Trophoblast cell (in vitro differentiated cells and primary cell): ENCODE results near the gene EEIG1.

Experiments used
- DNase-seq, 2 donors: peaks; one replicate each; pipeline ENCODE4 v3.0.0-alpha.2; 2016
- H2AFZ ChIP-seq: 2 replicates; pipeline ENCODE4 v1.6.1; 2013; ENCODE audit warnings: low read length, moderate library complexity, mild to moderate bottlenecking; ENCODE audit not compliant: insufficient read depth, poor library complexity
- H2AK5ac ChIP-seq: 2 replicates; pipeline ENCODE4 v1.6.1; 2013; ENCODE audit warnings: mild to moderate bottlenecking, low read length
- H2BK120ac ChIP-seq: 2 replicates; pipeline ENCODE4 v1.6.1; 2013; ENCODE audit warnings: low read length, mild to moderate bottlenecking, moderate library complexity; ENCODE audit not compliant: insufficient read depth, poor library complexity
- H2BK12ac ChIP-seq: 2 replicates; pipeline ENCODE4 v1.6.1; 2013; ENCODE audit warnings: mild to moderate bottlenecking, low read length, moderate library complexity
- H2BK5ac ChIP-seq: 2 replicates; pipeline ENCODE4 v1.6.1; 2013; ENCODE audit warnings: low read length, low read depth, moderate library complexity, mild to moderate bottlenecking; ENCODE audit not compliant: poor library complexity
- H3K14ac ChIP-seq: 2 replicates; pipeline ENCODE4 v1.6.1; 2013; ENCODE audit warnings: mild to moderate bottlenecking, low read length
- H3K18ac ChIP-seq: 2 replicates; pipeline ENCODE4 v1.6.1; 2013; ENCODE audit warnings: mild to moderate bottlenecking, low read length
- H3K23ac ChIP-seq: 2 replicates; pipeline ENCODE4 v1.6.1; 2013; ENCODE audit warnings: low read length
- H3K27ac ChIP-seq: 2 replicates; pipeline ENCODE4 v1.5.1; 2013; ENCODE audit warnings: low read depth, mild to moderate bottlenecking, inconsistent platforms, low read length, moderate library complexity
- H3K27me3 ChIP-seq: 2 replicates; pipeline ENCODE4 v1.6.1; 2013; ENCODE audit warnings: inconsistent platforms, mild to moderate bottlenecking, low read length, moderate library complexity; ENCODE audit not compliant: insufficient read depth
- H3K36me3 ChIP-seq, 2 experiments: 1 replicate in 1 of 2; 2 replicates in 1 of 2; pipeline ENCODE4 v1.6.1; 2013; ENCODE audit warnings: low read length in 2 of 2, mild to moderate bottlenecking in 2 of 2, moderate library complexity in 1 of 2; ENCODE audit not compliant: insufficient read depth in 2 of 2, control insufficient read depth in 1 of 2
- H3K4ac ChIP-seq: 2 replicates; pipeline ENCODE4 v1.6.1; 2013; ENCODE audit warnings: low read depth, mild to moderate bottlenecking, low read length, moderate library complexity
- H3K4me1 ChIP-seq, 2 experiments: 1 replicate in 1 of 2; 2 replicates in 1 of 2; pipeline ENCODE4 v1.6.1; 2013; ENCODE audit warnings: low read length in 2 of 2, mild to moderate bottlenecking in 2 of 2, moderate library complexity in 1 of 2; ENCODE audit not compliant: insufficient read depth in 2 of 2, control insufficient read depth in 1 of 2
- H3K4me2 ChIP-seq: 2 replicates; pipeline ENCODE4 v1.6.1; 2013; ENCODE audit warnings: inconsistent platforms, mild to moderate bottlenecking, low read length, moderate library complexity
- H3K4me3 ChIP-seq: 2 replicates; pipeline ENCODE4 v1.5.1; 2013; ENCODE audit warnings: mild to moderate bottlenecking, low read depth, low read length, inconsistent platforms
- H3K79me1 ChIP-seq: one replicate; pipeline ENCODE4 v1.6.1; 2013; ENCODE audit warnings: low read length
- H3K79me2 ChIP-seq: 2 replicates; pipeline ENCODE4 v1.6.1; 2013; ENCODE audit warnings: low read length, mild to moderate bottlenecking; ENCODE audit not compliant: control insufficient read depth, insufficient read depth, poor library complexity
- H3K9ac ChIP-seq: 2 replicates; pipeline ENCODE4 v1.6.1; 2013; ENCODE audit warnings: mild to moderate bottlenecking, low read length
- H3K9me3 ChIP-seq: 2 replicates; pipeline ENCODE4 v1.6.1; 2013; ENCODE audit warnings: low read depth, mild to moderate bottlenecking, control low read depth, inconsistent platforms, low read length; ENCODE audit not compliant: insufficient read depth
- H4K12ac ChIP-seq: 2 replicates; pipeline ENCODE4 v1.6.1; 2013; ENCODE audit warnings: low read depth, mild to moderate bottlenecking, low read length, moderate library complexity
- H4K8ac ChIP-seq: 2 replicates; pipeline ENCODE4 v1.6.1; 2013; ENCODE audit warnings: low read depth, mild to moderate bottlenecking, low read length, moderate library complexity
- H4K91ac ChIP-seq: one replicate; pipeline ENCODE4 v1.6.1; 2013; ENCODE audit warnings: low read depth, mild to moderate bottlenecking, low read length, moderate library complexity
- WGBS: extraction: QIAGEN DNeasy Blood & Tissue Kit; methylation state at CpG from one replicate; pipeline ENCODE4 v1.1.7; 2013; ENCODE audit warnings: missing lambda C conversion rate; ENCODE audit not compliant: insufficient read length, insufficient coverage; ENCODE audit errors: extremely low coverage; 5-methylcytosine and 5-hydroxymethylcytosine counted together

EEIG1 gene

GRCh38 chr9:127955294-127956015 is 25.3 kb downstream of the EEIG1 start:
- peaks cover 4% of the 10 kb centered on the region in 2 experiments for H3K36me3 ChIP-seq
- no peak overlapping the region for H3K4me2 ChIP-seq
- DNase-seq: peak; percentile 62 to 89
- H2AK5ac ChIP-seq: no peak overlapping the region
- H3K9me3 ChIP-seq: no peaks in the 10 kb centered on the region
- H3K4me3 ChIP-seq: no peak overlapping the region
- no peak overlapping the region for H4K12ac ChIP-seq
- H3K27ac ChIP-seq: no peak overlapping the region
- no peaks in the 10 kb centered on the region for H3K27me3 ChIP-seq
- H4K8ac ChIP-seq: no peak overlapping the region
- WGBS: no CpG with 5 or more reads among the region's 12 CpGs
- no peak overlapping the region for H3K9ac ChIP-seq
- peaks cover 15 to 16% of the 10 kb centered on the region in 2 experiments for H3K4me1 ChIP-seq
- H4K91ac ChIP-seq: no peak overlapping the region
- peak overlapping the region; percentile 37 for H3K4ac ChIP-seq
- H2AFZ ChIP-seq: no peak overlapping the region
- peaks cover 14% of the 10 kb centered on the region for H3K79me2 ChIP-seq
- no peak overlapping the region for H2BK12ac ChIP-seq
- H3K14ac ChIP-seq: no peak overlapping the region
- no peak overlapping the region for H2BK120ac ChIP-seq
- H3K23ac ChIP-seq: no peak overlapping the region
- H2BK5ac ChIP-seq: no peak overlapping the region
- H3K79me1 ChIP-seq: peaks cover 2% of the 10 kb centered on the region
- H3K18ac ChIP-seq: peak overlapping the region; percentile 52

- Histone ChIP-seq H3K9ac (no peak overlapping the region), H2BK12ac (no peak overlapping the region), H3K36me3 (peaks cover 9% of the 10 kb centered on the region in 2 experiments), H3K9me3 (no peaks in the 10 kb centered on the region), H3K27ac (no peak overlapping the region), H2AK5ac (no peak overlapping the region), H3K23ac (no peak overlapping the region), H3K4ac (peak overlapping the region; percentile 37), H3K18ac (peak overlapping the region; percentile 52), H3K27me3 (no peaks in the 10 kb centered on the region), H3K79me1 (peaks cover 2% of the 10 kb centered on the region), H2BK5ac (no peak overlapping the region), H3K4me1 (peaks cover 9 to 10% of the 10 kb centered on the region in 2 experiments), H3K4me2 (no peak overlapping the region), H2BK120ac (no peak overlapping the region), H3K14ac (no peak overlapping the region), H3K4me3 (no peak overlapping the region), H4K8ac (no peak overlapping the region), H4K91ac (no peak overlapping the region), H4K12ac (no peak overlapping the region), H2AFZ (no peak overlapping the region), H3K79me2 (peaks cover 15% of the 10 kb centered on the region)
- no peak for DNase-seq
- no CpG with 5 or more reads among the region's 13 CpGs for WGBS
These were observed 25.9 kb downstream of the EEIG1 start for GRCh38 chr9:127954831-127955293.

- WGBS: no CpG with 5 or more reads among the region's 17 CpGs
- no peak overlapping the region for H4K91ac ChIP-seq
- H3K23ac ChIP-seq: no peak overlapping the region
- H3K79me1 ChIP-seq: peaks cover 2% of the 10 kb centered on the region
- no peak overlapping the region for H3K14ac ChIP-seq
- no peak overlapping the region for H2AFZ ChIP-seq
- peaks cover 9 to 10% of the 10 kb centered on the region in 2 experiments for H3K4me1 ChIP-seq
- H2AK5ac ChIP-seq: no peak overlapping the region
- no peak overlapping the region for H4K12ac ChIP-seq
- H4K8ac ChIP-seq: no peak overlapping the region
- H3K36me3 ChIP-seq: peaks cover 9 to 11% of the 10 kb centered on the region in 2 experiments
- DNase-seq: no peak
- H2BK12ac ChIP-seq: no peak overlapping the region
- H3K79me2 ChIP-seq: peaks cover 15% of the 10 kb centered on the region
- no peak overlapping the region for H3K4me3 ChIP-seq
- no peaks in the 10 kb centered on the region for H3K9me3 ChIP-seq
- H2BK5ac ChIP-seq: no peak overlapping the region
- peak overlapping the region; percentile 5 for H3K18ac ChIP-seq
- peak overlapping the region; percentile 18 for H3K4ac ChIP-seq
- H3K4me2 ChIP-seq: no peak overlapping the region
- H3K27ac ChIP-seq: no peak overlapping the region
- no peak overlapping the region for H3K9ac ChIP-seq
- H3K27me3 ChIP-seq: no peaks in the 10 kb centered on the region
- H2BK120ac ChIP-seq: no peak overlapping the region
These were observed 26.9 kb downstream of the EEIG1 start for GRCh38 chr9:127953768-127954505.

GRCh38 chr9:127953154-127953553 is 27.6 kb downstream of the EEIG1 start:
- Histone ChIP-seq H4K8ac (no peak overlapping the region), H3K9me3 (no peaks in the 10 kb centered on the region), H3K36me3 (peaks cover 13 to 14% of the 10 kb centered on the region in 2 experiments), H3K4ac (no peak overlapping the region), H2AK5ac (no peak overlapping the region), H3K4me1 (peaks cover 9 to 10% of the 10 kb centered on the region in 2 experiments), H3K4me2 (no peak overlapping the region), H2BK120ac (no peak overlapping the region), H4K12ac (no peak overlapping the region), H3K14ac (no peak overlapping the region), H3K9ac (no peak overlapping the region), H3K27me3 (no peaks in the 10 kb centered on the region), H3K79me1 (peaks cover 2% of the 10 kb centered on the region), H2AFZ (no peak overlapping the region), H3K79me2 (peaks cover 15% of the 10 kb centered on the region), H3K23ac (no peak overlapping the region), H2BK12ac (no peak overlapping the region), H2BK5ac (no peak overlapping the region), H4K91ac (no peak overlapping the region), H3K4me3 (no peak overlapping the region), H3K27ac (no peak overlapping the region), H3K18ac (no peak overlapping the region)
- no peak for DNase-seq
- no CpG with 5 or more reads among the region's 1 CpG for WGBS
